ENCODE results near the gene PXDN. TPM values are rescaled to one million over a fixed set of nuclear protein-coding genes. Genes with fewer than 3 reads are reported as not detected.

Gene PXDN
- total RNA-seq, 1 donor from 2014 or later = 150 TPM

- H3K4me1 Mint-ChIP-seq (ENCODE audit: unreplicated experiment) = no peaks in the 10 kb centered on the region
- TF ChIP-seq CTCF (conservative IDR thresholded peaks at IDR 0.05) = no peak
- H3K9me3 Mint-ChIP-seq = no peaks in the 10 kb centered on the region
- H3K36me3 Mint-ChIP-seq = peaks cover 9% of the 10 kb centered on the region
- no peak overlapping the region for H3K4me3 Mint-ChIP-seq
- DNase-seq (ENCODE audit: extremely low spot score, unreplicated experiment) = no peak
- no peaks in the 10 kb centered on the region for H3K27me3 Mint-ChIP-seq
- H3K27ac Mint-ChIP-seq = peak overlapping the region; percentile 81
Observed at GRCh38 chr2:1656961-1657841, 87.1 kb downstream of the PXDN start.

GRCh38 chr2:1656326-1656960 is 87.9 kb downstream of the PXDN start:
- DNase-seq (ENCODE audit: extremely low spot score, unreplicated experiment) = no peak
- no peak for TF ChIP-seq CTCF (conservative IDR thresholded peaks at IDR 0.05)
- Mint-ChIP-seq H3K4me1 (ENCODE audit: unreplicated experiment) (no peaks in the 10 kb centered on the region), H3K27ac (no peak overlapping the region), H3K4me3 (no peak overlapping the region), H3K36me3 (peaks cover 9% of the 10 kb centered on the region), H3K27me3 (no peaks in the 10 kb centered on the region), H3K9me3 (no peaks in the 10 kb centered on the region)

- no peak for DNase-seq (ENCODE audit: extremely low spot score, unreplicated experiment)
- Mint-ChIP-seq H3K27me3 (no peaks in the 10 kb centered on the region), H3K9me3 (no peaks in the 10 kb centered on the region), H3K4me1 (ENCODE audit: unreplicated experiment) (no peaks in the 10 kb centered on the region), H3K4me3 (no peak overlapping the region), H3K27ac (no peak overlapping the region), H3K36me3 (peaks cover 12% of the 10 kb centered on the region)
- no peak for TF ChIP-seq CTCF (conservative IDR thresholded peaks at IDR 0.05)
Observed at GRCh38 chr2:1655461-1655860, 88.9 kb downstream of the PXDN start.

- Mint-ChIP-seq H3K27me3 (no peaks in the 10 kb centered on the region), H3K36me3 (peaks cover 18% of the 10 kb centered on the region), H3K9me3 (no peaks in the 10 kb centered on the region), H3K27ac (no peak overlapping the region), H3K4me3 (no peak overlapping the region), H3K4me1 (ENCODE audit: unreplicated experiment) (no peaks in the 10 kb centered on the region)
- peak; percentile 22 for DNase-seq (ENCODE audit: extremely low spot score, unreplicated experiment)
- no peak for TF ChIP-seq CTCF (conservative IDR thresholded peaks at IDR 0.05)
Observed at GRCh38 chr2:1654696-1655374, 89.5 kb downstream of the PXDN start.

- no peak overlapping the region for H3K27ac Mint-ChIP-seq
- no peaks in the 10 kb centered on the region for H3K9me3 Mint-ChIP-seq
- no peak overlapping the region for H3K4me3 Mint-ChIP-seq
Observed at GRCh38 chr2:1653956-1654695, 90.2 kb downstream of the PXDN start.

More at GRCh38 chr2:1653956-1654695, 90.2 kb downstream of the PXDN start:
- no peak for DNase-seq (ENCODE audit: extremely low spot score, unreplicated experiment)
- H3K36me3 Mint-ChIP-seq = peaks cover 20% of the 10 kb centered on the region
- no peak for TF ChIP-seq CTCF (conservative IDR thresholded peaks at IDR 0.05)
- H3K27me3 Mint-ChIP-seq = no peaks in the 10 kb centered on the region
- no peaks in the 10 kb centered on the region for H3K4me1 Mint-ChIP-seq (ENCODE audit: unreplicated experiment)

All from type B pancreatic cell (in vitro differentiated cells).